ENCODE results near the gene WBP2NL.

WBP2NL gene

GRCh38 chr22:42072606-42073330, 74.2 kb downstream of the WBP2NL start:
- Histone ChIP-seq H3K9me3 (ENCODE audit: control insufficient read depth, insufficient read depth, low read depth, low read length) (no peaks in the 10 kb centered on the region), H3K27ac (ENCODE audit: low read depth, low read length) (no peak overlapping the region), H3K36me3 (ENCODE audit: control insufficient read depth, insufficient read depth, low read length) (peaks cover 6% of the 10 kb centered on the region; the same call in 1 of the 2 replicates), H3K9ac (ENCODE audit: low read length) (no peak overlapping the region), H3K4me1 (ENCODE audit: control insufficient read depth, insufficient read depth, low read length) (peaks cover 36% of the 10 kb centered on the region), H3K27me3 (ENCODE audit: control insufficient read depth, insufficient read depth, low read length) (no peaks in the 10 kb centered on the region; the same call in 1 of the 2 replicates), H3K4me3 (ENCODE audit: low read depth, low read length) (no peak overlapping the region)

- H3K36me3 ChIP-seq (ENCODE audit: control insufficient read depth, insufficient read depth, low read length), result no peaks in the 10 kb centered on the region
- H3K27ac ChIP-seq (ENCODE audit: low read depth, low read length), result no peak overlapping the region
- no peak overlapping the region for H3K9ac ChIP-seq (ENCODE audit: low read length)
- no peaks in the 10 kb centered on the region for H3K9me3 ChIP-seq (ENCODE audit: control insufficient read depth, insufficient read depth, low read depth, low read length)
- peak overlapping the region; percentile 53; the same call in 1 of the 2 replicates for H3K4me3 ChIP-seq (ENCODE audit: low read depth, low read length)
- peaks cover 37% of the 10 kb centered on the region for H3K4me1 ChIP-seq (ENCODE audit: control insufficient read depth, insufficient read depth, low read length)
- no peaks in the 10 kb centered on the region; the same call in 1 of the 2 replicates for H3K27me3 ChIP-seq (ENCODE audit: control insufficient read depth, insufficient read depth, low read length)
Measured at GRCh38 chr22:42073621-42074041, 75.0 kb downstream of the WBP2NL start.

GRCh38 chr22:42074132-42074811, 75.7 kb downstream of the WBP2NL start, which contains the start of gene PHETA2:
Gene PHETA2 (plus strand): TSS chr22:42074248. CDS start chr22:42077294, 3,046 bp downstream.
- Histone ChIP-seq H3K4me3 (ENCODE audit: low read depth, low read length) (peak within 1 kb of the TSS; percentile 53), H3K9me3 (ENCODE audit: control insufficient read depth, insufficient read depth, low read depth, low read length) (no peaks in the 10 kb centered on the region), H3K27me3 (ENCODE audit: control insufficient read depth, insufficient read depth, low read length) (no peaks in the 10 kb centered on the region; the same call in 1 of the 2 replicates), H3K4me1 (ENCODE audit: control insufficient read depth, insufficient read depth, low read length) (peaks cover 43% of the 10 kb centered on the region), H3K36me3 (ENCODE audit: control insufficient read depth, insufficient read depth, low read length) (no peaks in the 10 kb centered on the region), H3K9ac (ENCODE audit: low read length) (peak within 1 kb of the TSS; percentile 56), H3K27ac (ENCODE audit: low read depth, low read length) (no peak within 1 kb of the TSS)

- Histone ChIP-seq H3K27ac (ENCODE audit: low read depth, low read length) (no peak overlapping the region), H3K9ac (ENCODE audit: low read length) (no peak overlapping the region), H3K4me3 (ENCODE audit: low read depth, low read length) (peak overlapping the region; percentile 53; the same call in 1 of the 2 replicates)
Measured at GRCh38 chr22:42074846-42075676, 76.5 kb downstream of the WBP2NL start.

GRCh38 chr22:42076764-42077485, 78.3 kb downstream of the WBP2NL start:
- Histone ChIP-seq H3K9ac (ENCODE audit: low read length) (no peak overlapping the region), H3K4me1 (ENCODE audit: control insufficient read depth, insufficient read depth, low read length) (peaks cover 28% of the 10 kb centered on the region), H3K36me3 (ENCODE audit: control insufficient read depth, insufficient read depth, low read length) (no peaks in the 10 kb centered on the region), H3K9me3 (ENCODE audit: control insufficient read depth, insufficient read depth, low read depth, low read length) (no peaks in the 10 kb centered on the region), H3K27me3 (ENCODE audit: control insufficient read depth, insufficient read depth, low read length) (no peaks in the 10 kb centered on the region; the same call in 1 of the 2 replicates), H3K27ac (ENCODE audit: low read depth, low read length) (no peak overlapping the region), H3K4me3 (ENCODE audit: low read depth, low read length) (no peak overlapping the region)

More at GRCh38 chr22:42074846-42075676, 76.5 kb downstream of the WBP2NL start:
- no peaks in the 10 kb centered on the region; the same call in 1 of the 2 replicates for H3K27me3 ChIP-seq (ENCODE audit: control insufficient read depth, insufficient read depth, low read length)
- peaks cover 37% of the 10 kb centered on the region for H3K4me1 ChIP-seq (ENCODE audit: control insufficient read depth, insufficient read depth, low read length)
- no peaks in the 10 kb centered on the region for H3K36me3 ChIP-seq (ENCODE audit: control insufficient read depth, insufficient read depth, low read length)
- no peaks in the 10 kb centered on the region for H3K9me3 ChIP-seq (ENCODE audit: control insufficient read depth, insufficient read depth, low read depth, low read length)

GRCh38 chr22:42077486-42078125, 79.0 kb downstream of the WBP2NL start:
- peaks cover 28% of the 10 kb centered on the region for H3K4me1 ChIP-seq (ENCODE audit: control insufficient read depth, insufficient read depth, low read length)
- H3K27ac ChIP-seq (ENCODE audit: low read depth, low read length), result no peak overlapping the region
- no peaks in the 10 kb centered on the region for H3K9me3 ChIP-seq (ENCODE audit: control insufficient read depth, insufficient read depth, low read depth, low read length)
- peaks cover 4% of the 10 kb centered on the region; the same call in 1 of the 2 replicates for H3K36me3 ChIP-seq (ENCODE audit: control insufficient read depth, insufficient read depth, low read length)
- no peak overlapping the region for H3K4me3 ChIP-seq (ENCODE audit: low read depth, low read length)
- H3K9ac ChIP-seq (ENCODE audit: low read length), result no peak overlapping the region
- no peaks in the 10 kb centered on the region; the same call in 1 of the 2 replicates for H3K27me3 ChIP-seq (ENCODE audit: control insufficient read depth, insufficient read depth, low read length)

All from HUES6 (cell line).